Tibial nerve (tissue), 4 donors: ENCODE results near the gene CMKLR1.

Experiments
- CTCF ChIP-seq, 5 experiments: fragments of 200-600 bp in 3 of 5; fragments of 450-650 bp in 2 of 5; sonication (generic) in 3 of 5; IDR thresholded peaks; one replicate each; pipeline ENCODE4 v1.5.1; 2016 to 2019; ENCODE audit warnings: antibody characterized with exemption in 5 of 5, mild to moderate bottlenecking in 3 of 5, moderate library complexity in 2 of 5
- EP300 ChIP-seq, 2 donors: sonication (generic); formaldehyde crosslinking; IDR thresholded peaks; one replicate each; pipeline ENCODE4 v1.6.1; 2017; ENCODE audit warnings: antibody characterized with exemption in 2 of 2, mild to moderate bottlenecking in 1 of 2
- POLR2A ChIP-seq, 2 donors: fragments of 450-650 bp; IDR thresholded peaks; one replicate each; pipeline ENCODE4 v1.6.1; 2017; ENCODE audit warnings: antibody characterized with exemption in 2 of 2, mild to moderate bottlenecking in 2 of 2, moderate library complexity in 2 of 2

DNA sequence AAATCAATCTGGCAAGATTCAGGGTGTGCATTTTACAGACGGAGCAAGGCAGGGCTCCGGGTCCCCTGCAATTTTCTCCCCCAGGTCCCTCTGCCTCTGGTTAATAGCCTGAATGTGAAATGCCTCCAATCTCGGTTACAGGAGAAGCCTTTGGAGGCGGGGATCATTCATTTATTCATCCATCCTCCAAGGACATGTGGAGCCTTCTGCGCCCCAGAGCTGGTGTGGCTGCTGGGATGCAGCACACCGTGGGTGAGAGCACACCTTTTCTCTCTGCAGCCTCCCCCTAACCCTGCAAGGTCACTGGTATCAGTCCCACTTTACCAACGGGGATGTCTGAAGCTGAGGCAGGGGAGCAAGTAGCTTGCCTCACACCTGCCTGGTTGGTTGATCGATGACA lies 35.4 kb downstream of the CMKLR1 start:
- no peak for TF ChIP-seq POLR2A (IDR thresholded peaks at IDR 0.05)
- no peak for TF ChIP-seq CTCF (IDR thresholded peaks at IDR 0.05)
- TF ChIP-seq EP300 (IDR thresholded peaks at IDR 0.05), result no peak
